HG02981 (cell line): Measurements from ENCODE around the gene DDN.

ENCODE experiments used
- ATAC-seq: cut with Tn5 transposase; IDR thresholded peaks from one replicate; pipeline ENCODE4 v1.9.1; 2021; ENCODE audit warnings: mild to moderate bottlenecking, moderate library complexity; ENCODE audit not compliant: unreplicated experiment

Gene DDN

DNA sequence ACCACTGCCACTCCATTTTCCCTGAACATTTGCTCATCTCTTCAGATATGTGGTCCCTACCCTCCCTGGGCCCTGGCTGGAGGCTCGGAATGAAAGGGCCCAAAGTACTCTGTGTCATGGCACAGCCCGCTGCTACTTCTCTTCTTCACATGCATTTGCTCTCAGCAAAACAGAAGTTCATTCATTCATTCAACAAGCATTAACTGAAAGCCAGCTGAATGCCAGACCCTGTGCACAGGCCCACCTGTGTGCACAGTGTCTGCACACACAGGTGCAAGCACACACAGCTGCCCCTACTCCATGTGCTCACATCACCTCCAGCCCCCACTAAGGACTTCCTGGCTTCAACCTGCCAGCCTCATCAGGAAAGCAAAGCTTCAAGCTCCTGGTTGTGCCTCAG, 13.3 kb downstream of the DDN start:
- ATAC-seq = no peak

GRCh38 chr12:48985475-48985897, 13.7 kb downstream of the DDN start:
- ATAC-seq = no peak

DNA sequence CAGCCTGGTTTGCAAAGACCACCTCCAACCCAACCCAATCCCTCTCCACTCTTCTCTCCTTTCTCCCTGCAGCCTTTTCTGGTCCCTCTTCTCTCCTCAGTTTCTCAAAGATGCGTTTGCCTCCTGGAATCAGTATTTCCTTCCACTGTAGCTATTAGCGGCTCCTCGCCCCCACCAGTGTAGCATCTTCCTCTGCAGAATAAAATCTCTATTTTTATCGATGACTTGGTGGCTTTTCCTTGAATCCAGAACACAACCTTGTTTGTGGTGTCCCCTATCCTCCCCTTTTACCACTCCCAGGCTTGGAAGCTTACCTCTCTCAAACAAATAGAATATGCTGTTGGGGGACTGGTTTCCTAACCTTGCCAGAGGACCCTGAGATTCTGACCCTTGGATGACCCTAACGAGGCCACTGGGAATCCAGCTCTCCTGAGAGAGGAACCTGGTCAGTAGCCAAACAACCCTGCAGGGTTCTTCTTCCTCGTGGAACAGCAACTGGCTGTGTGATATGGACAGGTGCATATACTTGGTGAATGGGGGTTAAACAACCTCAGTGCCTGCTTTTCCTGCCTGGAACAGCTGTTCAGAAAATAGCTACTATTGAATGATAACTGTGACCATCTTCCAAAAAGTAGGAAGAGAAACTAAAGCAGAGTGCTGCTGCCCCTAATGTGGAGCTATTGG, 16.6 kb downstream of the DDN start:
- ATAC-seq = no peak

DNA sequence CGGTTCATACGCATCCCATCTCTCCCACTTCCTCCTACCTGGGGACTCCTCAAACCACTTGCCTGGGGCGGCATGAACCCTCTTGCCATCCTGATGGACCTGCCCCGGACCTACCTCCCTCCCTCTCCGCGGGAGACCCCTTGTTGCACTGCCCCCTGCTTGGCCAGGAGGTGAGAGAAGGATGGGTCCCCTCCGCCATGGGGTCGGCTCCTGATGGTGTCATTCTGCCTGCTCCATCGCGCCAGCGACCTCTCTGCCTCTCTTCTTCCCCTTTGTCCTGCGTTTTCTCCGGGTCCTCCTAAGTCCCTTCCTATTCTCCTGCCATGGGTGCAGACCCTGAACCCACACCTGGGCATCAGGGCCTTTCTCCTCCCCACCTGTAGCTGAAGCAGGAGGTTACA, 17.4 kb downstream of the DDN start:
- ATAC-seq = no peak

GRCh38 chr12:48980953-48981756, 18.0 kb downstream of the DDN start:
- no peak for ATAC-seq

DNA sequence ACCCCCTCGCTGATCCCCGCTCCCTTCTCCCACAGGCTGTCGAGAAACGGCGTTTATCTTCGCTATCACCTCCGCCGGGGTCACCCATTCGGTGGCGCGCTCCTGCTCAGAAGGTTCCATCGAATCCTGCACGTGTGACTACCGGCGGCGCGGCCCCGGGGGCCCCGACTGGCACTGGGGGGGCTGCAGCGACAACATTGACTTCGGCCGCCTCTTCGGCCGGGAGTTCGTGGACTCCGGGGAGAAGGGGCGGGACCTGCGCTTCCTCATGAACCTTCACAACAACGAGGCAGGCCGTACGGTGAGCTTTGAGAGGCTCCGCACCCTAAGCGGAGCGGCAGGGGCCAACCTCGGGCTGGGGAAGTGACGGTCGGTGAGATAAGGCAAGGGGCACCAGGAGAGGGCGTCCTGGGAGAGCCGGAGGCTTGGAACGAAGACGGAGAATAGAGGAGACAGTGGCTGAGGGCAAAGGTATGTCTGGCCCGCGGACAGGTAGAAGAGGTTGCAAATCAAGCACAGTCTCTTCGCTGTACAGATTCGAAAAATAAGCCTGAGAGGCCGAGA, 18.7 kb downstream of the DDN start:
- ATAC-seq = no peak

DNA sequence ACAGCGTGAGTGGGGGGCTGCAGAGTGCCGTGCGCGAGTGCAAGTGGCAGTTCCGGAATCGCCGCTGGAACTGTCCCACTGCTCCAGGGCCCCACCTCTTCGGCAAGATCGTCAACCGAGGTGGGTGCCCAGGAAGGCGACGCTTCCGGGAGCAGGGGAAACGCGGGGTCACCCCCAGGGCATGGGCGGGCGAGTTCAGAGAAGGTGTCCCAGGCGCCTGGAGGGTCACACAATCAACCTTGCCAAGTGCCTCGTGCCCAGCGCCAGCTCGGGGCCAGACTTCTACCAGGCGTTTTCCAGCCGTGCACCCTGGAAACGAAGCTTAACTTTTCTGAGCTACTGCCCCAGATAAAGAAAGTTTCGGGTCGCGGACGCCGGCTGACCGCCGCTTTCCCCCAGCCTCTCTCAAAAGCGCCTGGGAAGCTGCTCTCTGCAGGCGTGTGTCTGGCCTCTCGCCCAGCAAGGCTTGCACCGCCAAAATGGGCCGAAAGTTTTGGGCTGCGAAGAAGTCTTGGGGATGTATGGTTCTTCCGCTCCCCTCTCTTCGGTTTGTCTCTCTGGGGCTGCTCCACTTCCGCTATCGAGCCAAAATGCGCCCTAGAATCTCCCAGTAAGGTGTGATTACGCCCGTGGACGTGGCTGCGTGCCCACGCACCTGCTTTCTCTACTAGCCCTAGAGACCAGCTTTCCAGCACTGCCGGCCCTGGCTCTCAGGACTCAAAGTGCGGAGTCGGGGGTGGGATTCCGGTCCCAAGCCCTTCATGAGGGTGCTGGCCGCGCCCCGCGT, 19.4 kb downstream of the DDN start:
- ATAC-seq = no peak

- no peak for ATAC-seq
Observed at GRCh38 chr12:48978741-48979601, 20.2 kb downstream of the DDN start.

- ATAC-seq = no peak
Observed at GRCh38 chr12:48978291-48978740, 20.9 kb downstream of the DDN start, which contains the start of gene WNT1. TSS of gene WNT1 (plus strand) at chr12:48978322. CDS start at chr12:48978651, 329 bp downstream.

- ATAC-seq = peak; percentile 46
Observed at GRCh38 chr12:48977290-48978281, 21.6 kb downstream of the DDN start.

- no peak for ATAC-seq
Observed at GRCh38 chr12:48973941-48974673, 25.1 kb downstream of the DDN start.

DNA sequence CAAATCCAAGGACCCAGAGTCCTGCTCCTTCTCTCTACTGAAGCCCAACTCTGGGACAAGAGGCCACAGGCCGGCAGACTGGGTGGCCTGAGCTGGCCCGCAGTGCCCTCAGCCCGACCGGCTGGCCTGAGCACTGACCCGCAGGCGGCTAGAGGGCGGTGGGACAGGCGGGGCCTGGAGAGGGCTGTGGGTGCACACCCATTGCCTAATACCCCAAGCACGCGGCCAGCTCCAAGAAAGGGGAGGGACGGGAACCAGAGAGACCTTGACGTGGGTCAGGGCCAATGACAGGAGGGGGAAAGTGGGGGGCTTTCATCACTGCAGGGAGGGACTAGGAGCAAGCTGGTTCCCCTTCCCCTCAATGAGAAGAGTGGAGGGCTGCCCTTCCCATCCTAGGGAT, 25.6 kb downstream of the DDN start:
- no peak for ATAC-seq

DNA sequence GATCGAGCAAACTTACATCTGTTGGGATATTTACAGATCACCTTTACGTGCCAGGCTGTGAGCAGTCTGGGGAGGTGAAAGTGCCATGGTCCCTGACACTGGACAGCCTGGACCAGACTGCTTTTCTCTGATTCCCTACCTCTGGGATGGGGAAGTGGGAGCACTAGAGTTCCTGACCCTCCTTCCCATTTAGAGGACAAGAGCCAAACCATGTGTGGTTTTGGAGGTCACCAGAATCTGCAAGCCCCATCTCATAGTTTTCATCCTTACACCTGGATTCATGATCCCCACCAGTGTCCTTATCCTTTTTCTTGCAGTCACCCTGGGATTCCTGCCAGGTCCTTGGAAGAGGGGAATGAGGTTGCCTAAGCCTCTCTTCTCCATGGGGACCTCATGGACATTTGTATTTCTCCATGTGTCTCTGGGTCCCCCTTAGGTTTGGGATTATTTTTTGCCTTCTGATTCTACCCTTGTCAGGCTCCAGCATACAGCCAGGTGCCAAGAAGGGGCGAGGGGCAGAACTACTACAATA, 26.2 kb downstream of the DDN start:
- ATAC-seq = no peak

GRCh38 chr12:48972213-48972951, 26.8 kb downstream of the DDN start:
- ATAC-seq = no peak

DNA sequence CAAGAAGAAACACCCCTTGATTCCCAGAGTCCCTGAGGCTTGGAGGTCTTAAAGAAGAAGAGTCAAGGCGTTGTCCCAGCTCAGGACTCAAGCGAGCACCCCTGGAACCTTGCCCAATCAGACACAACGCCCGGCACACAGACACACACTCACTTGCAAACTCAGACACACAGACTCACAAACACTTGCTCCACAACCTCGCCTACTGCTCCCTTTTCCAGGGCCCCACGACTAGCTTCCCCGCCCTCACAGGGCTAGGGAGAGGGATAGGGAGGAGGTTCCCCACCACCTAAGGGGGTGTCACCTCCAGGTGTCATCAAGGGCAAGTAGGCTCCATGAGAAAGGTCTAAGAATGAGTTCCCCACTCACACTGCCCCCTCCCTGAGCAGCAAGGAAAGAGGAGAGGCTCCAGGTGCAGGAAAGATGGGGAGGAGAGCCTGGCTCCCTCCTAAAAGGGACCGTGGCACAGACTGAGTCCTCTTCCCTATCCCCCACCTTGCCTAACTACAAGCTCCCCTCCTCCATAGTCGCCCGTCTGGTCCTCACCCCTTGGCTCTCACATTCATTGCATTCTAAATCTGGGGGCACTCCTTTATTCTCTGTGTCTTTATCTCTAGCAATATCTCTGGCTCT, 28.4 kb downstream of the DDN start:
- no peak for ATAC-seq

DNA sequence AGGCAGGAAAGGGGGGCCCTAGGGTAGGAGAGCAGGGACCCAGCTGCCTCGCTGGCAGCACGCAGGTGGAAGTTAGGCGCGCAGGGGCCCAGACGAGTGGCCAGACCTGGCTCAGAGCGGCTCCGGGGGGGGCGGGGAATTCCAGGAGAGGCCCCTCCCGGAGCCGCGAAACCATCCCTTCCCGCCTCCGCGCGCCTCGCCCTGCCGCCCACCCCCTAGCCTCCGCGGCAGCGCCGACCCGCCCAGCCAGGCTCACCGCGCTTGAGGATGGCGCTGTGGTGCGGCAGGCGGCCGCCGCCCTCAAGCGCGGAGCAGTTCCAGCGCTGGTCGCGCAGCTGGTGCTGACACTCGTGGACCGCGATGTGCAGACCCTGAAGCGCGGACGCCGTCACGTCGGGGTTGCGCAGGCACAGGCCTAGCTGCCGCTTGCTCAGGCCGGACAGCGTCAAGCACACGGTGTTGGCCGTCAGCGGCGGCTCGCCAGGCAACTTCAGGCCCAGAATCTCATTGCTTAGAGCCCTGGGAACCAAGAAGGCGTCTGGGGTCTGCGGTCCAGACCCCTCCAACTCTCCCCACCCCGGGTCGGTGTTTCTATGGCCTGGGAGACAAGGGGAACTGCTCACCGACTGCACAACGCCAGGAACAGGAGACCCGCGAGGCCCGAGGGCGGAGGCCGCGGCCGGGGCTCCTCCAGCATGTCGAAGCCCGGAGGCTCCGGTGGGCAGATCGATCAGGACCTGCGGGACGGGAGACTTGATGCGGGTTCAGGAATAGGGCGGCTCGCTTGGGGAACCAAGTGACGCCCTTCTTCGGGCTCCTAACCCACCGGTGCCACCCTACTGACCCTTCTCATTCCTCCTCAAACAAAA, 29.1 kb downstream of the DDN start:
- no peak for ATAC-seq
